Measurements from ENCODE around the gene TMEM266. TPM values are rescaled to one million over a fixed set of nuclear protein-coding genes. Genes with fewer than 3 reads are reported as not detected.

The TMEM266 gene
- total and polyA plus RNA-seq, 10 donors: 0.61 to 1.8 (median 1.4) TPM

DNA sequence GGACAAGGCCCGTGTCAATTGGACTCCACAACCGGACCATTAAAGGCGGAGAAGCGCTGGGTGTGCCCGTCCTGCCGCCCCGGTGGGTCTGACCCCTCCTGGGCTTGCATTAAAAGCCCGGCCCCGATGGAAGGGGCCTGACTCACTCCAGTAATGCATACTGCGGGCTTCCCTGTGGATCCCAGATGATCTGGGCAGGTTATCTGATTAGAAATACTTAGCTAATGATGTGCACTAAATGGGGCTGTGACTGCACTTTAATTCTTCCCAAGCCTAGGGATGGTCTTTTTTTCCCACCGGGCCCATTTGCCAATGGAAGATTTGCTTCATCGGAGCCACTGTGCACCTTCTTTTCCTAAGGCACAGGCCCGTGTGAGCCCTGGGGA, 124.9 kb downstream of the TMEM266 start:
- no peak overlapping the region for H3K4me3 ChIP-seq
- H3K27ac ChIP-seq: no peak overlapping the region
- no peaks in the 10 kb centered on the region for H3K36me3 ChIP-seq
- no peak for DNase-seq
- H3K4me1 ChIP-seq: no peaks in the 10 kb centered on the region
- peaks cover 0 to 57% (median 0%) of the 10 kb centered on the region in 7 donors for H3K27me3 ChIP-seq (replicated peaks in 1 of 7)
- H3K9me3 ChIP-seq: no peaks in the 10 kb centered on the region
- no peak for TF ChIP-seq CTCF (IDR thresholded peaks at IDR 0.05 in 8 of 11, conservative IDR thresholded peaks at IDR 0.05 in 3 of 11)
- TF ChIP-seq POLR2A (IDR thresholded peaks at IDR 0.05): no peak
- no peak for TF ChIP-seq POLR2AphosphoS5 (IDR thresholded peaks at IDR 0.05)
- 65 to 90% (median 73%) methylated on average over 6 to 13 of the region's 13 CpGs for WGBS, 5 donors
- intact Hi-C loops (cut with DNase I; ENCODE audit: low total_unique reads): no loop called here

DNA sequence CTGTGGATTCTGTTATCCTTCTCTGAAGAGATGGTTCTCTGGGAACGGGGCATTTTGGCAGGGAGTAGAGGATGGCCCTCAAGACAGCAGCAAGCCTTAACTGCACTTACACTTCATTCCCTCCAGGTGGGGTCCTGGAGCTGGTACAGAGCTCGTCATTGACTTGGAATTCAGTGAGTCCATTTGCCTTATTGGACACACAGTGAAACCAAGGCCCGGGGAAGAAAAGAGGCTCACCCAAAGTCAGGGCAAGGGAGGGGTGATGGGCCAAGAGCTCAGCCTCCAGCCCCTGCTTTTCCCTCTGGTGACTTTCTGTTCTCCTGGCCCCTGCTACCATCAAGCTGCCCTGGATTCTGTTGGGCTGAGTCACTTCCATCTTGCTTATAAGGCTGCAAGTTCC, 125.9 kb downstream of the TMEM266 start:
- no peak overlapping the region for H3K4me3 ChIP-seq
- no peak for DNase-seq
- H3K36me3 ChIP-seq: no peaks in the 10 kb centered on the region
- no peak overlapping the region for H3K27ac ChIP-seq
- peaks cover 3 to 9% (median 6%) of the 10 kb centered on the region in 6 donors for H3K4me1 ChIP-seq
- H3K9me3 ChIP-seq: no peaks in the 10 kb centered on the region
- intact Hi-C loops (cut with DNase I; ENCODE audit: low total_unique reads): no loop called here
- H3K27me3 ChIP-seq (replicated peaks in 1 of 7): peaks cover 0 to 67% (median 5%) of the 10 kb centered on the region in 7 donors
- TF ChIP-seq POLR2AphosphoS5 (IDR thresholded peaks at IDR 0.05) (no peak), CTCF (IDR thresholded peaks at IDR 0.05 in 8 of 11, conservative IDR thresholded peaks at IDR 0.05 in 3 of 11) (peak in 6 of 11 experiments; percentile 18 to 59 (median 42)), POLR2A (IDR thresholded peaks at IDR 0.05) (no peak)
- WGBS, 5 donors: 44 to 78% (median 56%) methylated on average over 3 of the region's 3 CpGs

- Histone ChIP-seq H3K27me3 (replicated peaks in 1 of 7) (peaks cover 0 to 73% (median 10%) of the 10 kb centered on the region in 7 donors), H3K27ac (no peak overlapping the region), H3K9me3 (no peaks in the 10 kb centered on the region), H3K4me3 (no peak overlapping the region), H3K4me1 (peaks cover 10 to 20% (median 16%) of the 10 kb centered on the region in 6 donors), H3K36me3 (no peaks in the 10 kb centered on the region)
- 56 to 69% (median 60%) methylated on average over 3 to 4 of the region's 4 CpGs for WGBS, 5 donors
- TF ChIP-seq POLR2AphosphoS5 (IDR thresholded peaks at IDR 0.05): no peak
- no peak for TF ChIP-seq POLR2A (IDR thresholded peaks at IDR 0.05)
- no peak for TF ChIP-seq CTCF (IDR thresholded peaks at IDR 0.05 in 8 of 11, conservative IDR thresholded peaks at IDR 0.05 in 3 of 11)
- DNase-seq: no peak
- intact Hi-C loops (cut with DNase I; ENCODE audit: low total_unique reads): no loop called here
Observed at GRCh38 chr15:76187163-76187562, 127.4 kb downstream of the TMEM266 start.

DNA sequence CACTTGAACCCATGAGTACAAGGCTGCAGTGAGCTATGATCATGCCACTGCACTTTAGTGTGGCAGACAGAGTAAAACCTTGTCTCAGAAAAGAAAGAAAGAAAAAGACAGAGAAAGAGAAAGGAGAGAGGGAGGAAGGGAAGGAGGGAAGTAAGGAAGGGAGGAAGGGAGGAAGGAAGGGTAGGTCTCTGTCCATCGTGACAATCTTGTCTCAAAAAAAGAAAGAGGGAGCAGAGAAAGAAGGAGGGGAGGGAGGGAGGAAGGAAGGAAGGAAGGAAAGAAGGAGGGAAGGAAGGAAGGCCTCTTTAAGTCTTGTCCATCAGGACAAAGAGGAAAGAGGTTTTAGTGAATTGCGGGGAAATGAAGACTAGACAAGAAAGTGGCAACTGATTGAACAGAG, 129.3 kb downstream of the TMEM266 start:
- peaks cover 10 to 20% (median 16%) of the 10 kb centered on the region in 6 donors for H3K4me1 ChIP-seq
- TF ChIP-seq POLR2AphosphoS5 (IDR thresholded peaks at IDR 0.05) (no peak), POLR2A (IDR thresholded peaks at IDR 0.05) (no peak), CTCF (IDR thresholded peaks at IDR 0.05 in 8 of 11, conservative IDR thresholded peaks at IDR 0.05 in 3 of 11) (no peak)
- no peak overlapping the region for H3K27ac ChIP-seq
- no peak for DNase-seq
- no peaks in the 10 kb centered on the region for H3K9me3 ChIP-seq
- WGBS, 5 donors: 40 to 50% (median 43%) methylated on average over 2 of the region's 2 CpGs
- H3K4me3 ChIP-seq: no peak overlapping the region
- H3K27me3 ChIP-seq (replicated peaks in 1 of 7): peaks cover 0 to 75% (median 10%) of the 10 kb centered on the region in 7 donors
- no peaks in the 10 kb centered on the region for H3K36me3 ChIP-seq
- intact Hi-C loops (cut with DNase I; ENCODE audit: low total_unique reads): no loop called here

Measured in spleen (tissue), 11 donors.